HepG2 (cell line): Measurements from ENCODE around the gene ATG5. TPM values are rescaled to one million over a fixed set of nuclear protein-coding genes. Genes with fewer than 3 reads are reported as not detected.

Experiments used
- ATAC-seq: fragments of 200-7000 bp; cut with Tn5 transposase; 3 replicates; pipeline ENCODE4 v1.9.1; 2020; ENCODE audit warnings: mild to moderate bottlenecking, moderate library complexity
- BruUV-seq: library from RNA; stranded (reverse); fragments of 400-500 nt; replicated peaks from 2 replicates; lab custom pipeline; 2021; lab: Mats Ljungman, UMichigan
- CTCF ChIA-PET: fragments of 300-600 bp; formaldehyde crosslinking; extraction: SDS; loops from one replicate; lab custom pipeline; 2021; ENCODE audit warnings: low total read pairs, inconsistent platforms, low intra/inter-chr PET ratio; lab: Yijun Ruan, JAX
- POLR2A ChIA-PET: fragments of 350-600 bp; sonication (Branson Sonifier 250); formaldehyde crosslinking; loops from one replicate; lab custom pipeline; 2020; ENCODE audit warnings: antibody characterized with exemption, inconsistent platforms; lab: Yijun Ruan, JAX
- DNase-seq: peaks from one replicate; pipeline ENCODE4 v3.0.0-alpha.2; 2015; ENCODE audit warnings: low spot score
- FAIRE-seq: peaks from 3 replicates; lab custom pipeline; 2011; peaks lifted over from hg19 to GRCh38; lab: Jason Lieb, UNC
- H2AFZ ChIP-seq: one replicate; pipeline ENCODE4 v1.6.1; 2011; ENCODE audit warnings: low read length, inconsistent platforms
- H3K27ac ChIP-seq: fragments of 300-600 bp; 3 replicates; pipeline ENCODE4 v1.8.0; 2011; ENCODE audit warnings: mixed run types, mild to moderate bottlenecking, mixed read lengths, low read length, inconsistent platforms; ENCODE audit not compliant: insufficient read depth; ENCODE audit errors: extremely low read length
- H3K27me3 ChIP-seq, 2 experiments: fragments of 200-600 bp in 1 of 2; 2 replicates in 1 of 2; 3 replicates in 1 of 2; pipeline versions ENCODE4 v1.6.0 to v1.8.0; 2011; ENCODE audit warnings: low read length in 2 of 2, mild to moderate bottlenecking in 2 of 2, moderate library complexity in 2 of 2, inconsistent platforms in 1 of 2; ENCODE audit not compliant: insufficient read depth in 2 of 2, control insufficient read depth in 1 of 2
- H3K36me3 ChIP-seq, 2 experiments: fragments of 200-600 bp in 1 of 2; replicated peaks in 1 of 2; 2 replicates in 1 of 2; 3 replicates in 1 of 2; pipeline versions ENCODE4 v1.5.1 to v1.8.0; 2011; ENCODE audit warnings: low read length in 2 of 2, inconsistent platforms in 1 of 2; ENCODE audit not compliant: insufficient read depth in 2 of 2, control insufficient read depth in 1 of 2
- H3K4me1 ChIP-seq: 2 replicates; pipeline ENCODE4 v1.5.1; 2012; ENCODE audit warnings: low read length, inconsistent platforms; ENCODE audit not compliant: insufficient read depth
- H3K4me2 ChIP-seq: 2 replicates; pipeline ENCODE4 v1.6.0; 2011; ENCODE audit warnings: low read depth, low read length, inconsistent platforms
- H3K4me3 ChIP-seq, 3 experiments: fragments of 200-600 bp in 1 of 3; sonication (generic), shearing (Covaris generic) in 1 of 3; replicated peaks in 1 of 3; 2 replicates each; pipeline ENCODE4 v1.5.1; 2011 to 2016; ENCODE audit warnings: low read length in 3 of 3, inconsistent platforms in 2 of 3, low read depth in 2 of 3, mild to moderate bottlenecking in 2 of 3, control low read depth in 1 of 3, mixed read lengths in 1 of 3; ENCODE audit not compliant: insufficient read depth in 1 of 3
- H3K79me2 ChIP-seq: one replicate; pipeline ENCODE4 v1.6.1; 2011; ENCODE audit warnings: low read length, inconsistent platforms; ENCODE audit not compliant: insufficient read depth
- H3K9ac ChIP-seq: 2 replicates; pipeline ENCODE4 v1.6.0; 2011; ENCODE audit warnings: mild to moderate bottlenecking, low read depth, low read length, inconsistent platforms; ENCODE audit not compliant: insufficient read depth
- H3K9me3 ChIP-seq: 2 replicates; pipeline ENCODE4 v1.5.1; 2012; ENCODE audit warnings: mild to moderate bottlenecking, low read length
- H4K20me1 ChIP-seq: 2 replicates; pipeline ENCODE4 v1.6.0; 2011; ENCODE audit warnings: inconsistent platforms, mild to moderate bottlenecking, low read length, moderate library complexity; ENCODE audit not compliant: insufficient read depth
- BCL6 ChIP-seq: IDR thresholded peaks from 2 replicates; pipeline ENCODE4 v1.6.1; 2016; ENCODE audit warnings: missing genetic modification reagents, missing compliant biosample characterization
- FOXM1 ChIP-seq: sonication (generic); formaldehyde crosslinking; IDR thresholded peaks from 2 replicates; pipeline ENCODE4 v1.5.0; 2020; ENCODE audit warnings: missing genetic modification reagents
- SIN3A ChIP-seq: IDR thresholded peaks from 2 replicates; pipeline ENCODE4 v1.6.1; 2011; ENCODE audit warnings: low read depth, mild to moderate bottlenecking, control low read depth, low read length, borderline replicate concordance
- STAG1 ChIP-seq: sonication (generic); formaldehyde crosslinking; IDR thresholded peaks from 2 replicates; pipeline ENCODE4 v1.4.0; 2020; ENCODE audit warnings: missing genetic modification reagents
- ZNF441 ChIP-seq: sonication (generic); formaldehyde crosslinking; IDR thresholded peaks from 2 replicates; pipeline ENCODE4 v1.7.0; 2021; ENCODE audit warnings: missing genetic modification reagents, borderline replicate concordance
- ZNF562 ChIP-seq: sonication (generic); formaldehyde crosslinking; IDR thresholded peaks from 2 replicates; pipeline ENCODE4 v1.8.0; 2022; ENCODE audit warnings: missing genetic modification reagents, borderline replicate concordance
- WGBS: methylation state at CpG from one replicate; pipeline ENCODE4 v1.1.6; 2017; ENCODE audit warnings: low lambda C conversion rate; 5-methylcytosine and 5-hydroxymethylcytosine counted together
- in situ Hi-C: cut with HindIII; loops from 2 replicates; pipeline ENCODE4 v1.10.0; 2017; ENCODE audit warnings: low pct_unique_long_range_greater_than_20kb; ENCODE audit not compliant: extremely low pct_ligation_motif_present
- intact Hi-C: fragments of 100-400 bp; cut with micrococcal nuclease; formaldehyde crosslinking; loops from one replicate; pipeline ENCODE4 v1.10.0; 2022; ENCODE audit not compliant: unreplicated experiment
- polyA plus RNA-seq, 8 experiments: library from polyadenylated mRNA; depleted of rRNA in 3 of 8; stranded (reverse) in 7 of 8; unstranded in 1 of 8; fragments of >200 nt; fragmentation: Illumina TruSeq in 4 of 8; extraction: Trizol in 4 of 8; gene quantifications; 2 replicates each; pipeline versions ENCODE4 v1.2.1 to v1.2.3, GENCODE V29; 2011 to 2016; ENCODE audit warnings: low read depth in 4 of 8, missing spikeins in 1 of 8, mixed read lengths in 1 of 8; ENCODE audit not compliant: insufficient read depth in 1 of 8
- total RNA-seq, 5 experiments: library from RNA; depleted of rRNA; stranded (reverse); fragments of >200 nt; fragmentation: Illumina TruSeq; extraction: Trizol; gene quantifications; 2 replicates each; pipeline ENCODE4 v1.2.3, GENCODE V29; 2016; ENCODE audit warnings: low read depth in 1 of 5
- TF ChIP-seq, protein P1 (sequence below): sonication (generic); formaldehyde crosslinking; IDR thresholded peaks from 2 replicates; pipeline ENCODE4 v1.5.0; 2020; ENCODE audit warnings: mild to moderate bottlenecking, missing genetic modification reagents

ATG5 gene
- total and polyA plus RNA-seq, 2 of the 13 experiments (the other 11 are each of a cell fraction or from before 2014, with no cell fraction given), result 21.3 to 48.0 TPM

DNA sequence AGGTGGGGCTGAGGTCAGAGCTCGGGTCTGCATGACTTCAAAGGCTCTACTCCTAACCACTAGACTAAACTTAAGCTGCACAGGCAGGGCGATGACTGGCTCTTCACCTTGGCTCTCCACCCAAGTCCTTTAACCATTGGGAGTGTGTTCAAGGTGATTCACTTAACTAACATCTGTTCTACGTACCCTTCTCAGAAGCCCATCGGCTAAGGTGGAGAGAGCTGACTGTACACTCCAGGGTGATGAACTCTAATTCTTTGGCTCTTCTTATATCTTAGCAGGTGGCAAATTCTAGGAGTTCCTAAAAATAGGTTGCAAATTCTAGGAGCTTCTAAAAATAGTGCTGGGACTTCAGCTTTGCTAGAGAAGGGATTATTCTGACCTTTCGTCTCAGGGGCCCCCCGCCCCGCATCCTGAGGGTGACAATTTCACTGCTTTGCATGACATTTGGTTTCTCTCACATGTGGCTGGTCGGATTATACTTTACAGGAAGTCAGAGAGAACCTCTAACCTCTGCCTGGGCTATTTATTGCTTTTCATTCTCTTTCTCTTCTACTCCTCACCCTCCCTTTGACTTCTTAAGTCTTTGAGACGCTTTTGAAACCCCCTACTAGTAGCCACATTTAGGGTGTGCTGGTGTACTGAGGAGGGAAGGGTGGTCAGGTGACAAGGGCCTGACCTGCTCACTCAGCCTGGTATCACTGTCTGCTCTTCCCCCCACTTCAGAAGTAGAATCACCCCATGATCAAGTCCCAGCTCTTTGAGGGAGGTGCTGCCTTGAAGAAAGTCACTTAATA lies 183.9 kb downstream of the ATG5 start:
- H3K4me2 ChIP-seq, result no peak overlapping the region
- in situ Hi-C loops (no loop called here), intact Hi-C loops (no loop called here)
- no peak overlapping the region for H3K4me3 ChIP-seq
- POLR2A ChIA-PET, result no interaction called here
- no peaks in the 10 kb centered on the region for H3K36me3 ChIP-seq
- H3K4me1 ChIP-seq, result no peaks in the 10 kb centered on the region
- no peaks in the 10 kb centered on the region for H4K20me1 ChIP-seq
- H3K27ac ChIP-seq, result no peak overlapping the region
- no peak for DNase-seq
- no peak for ATAC-seq
- H2AFZ ChIP-seq, result no peak overlapping the region
- TF ChIP-seq ZNF441 (CRISPR knock-in tag), result no peak
- TF ChIP-seq BCL6 (CRISPR knock-in tag), result no peak
- TF ChIP-seq, protein P1, sequence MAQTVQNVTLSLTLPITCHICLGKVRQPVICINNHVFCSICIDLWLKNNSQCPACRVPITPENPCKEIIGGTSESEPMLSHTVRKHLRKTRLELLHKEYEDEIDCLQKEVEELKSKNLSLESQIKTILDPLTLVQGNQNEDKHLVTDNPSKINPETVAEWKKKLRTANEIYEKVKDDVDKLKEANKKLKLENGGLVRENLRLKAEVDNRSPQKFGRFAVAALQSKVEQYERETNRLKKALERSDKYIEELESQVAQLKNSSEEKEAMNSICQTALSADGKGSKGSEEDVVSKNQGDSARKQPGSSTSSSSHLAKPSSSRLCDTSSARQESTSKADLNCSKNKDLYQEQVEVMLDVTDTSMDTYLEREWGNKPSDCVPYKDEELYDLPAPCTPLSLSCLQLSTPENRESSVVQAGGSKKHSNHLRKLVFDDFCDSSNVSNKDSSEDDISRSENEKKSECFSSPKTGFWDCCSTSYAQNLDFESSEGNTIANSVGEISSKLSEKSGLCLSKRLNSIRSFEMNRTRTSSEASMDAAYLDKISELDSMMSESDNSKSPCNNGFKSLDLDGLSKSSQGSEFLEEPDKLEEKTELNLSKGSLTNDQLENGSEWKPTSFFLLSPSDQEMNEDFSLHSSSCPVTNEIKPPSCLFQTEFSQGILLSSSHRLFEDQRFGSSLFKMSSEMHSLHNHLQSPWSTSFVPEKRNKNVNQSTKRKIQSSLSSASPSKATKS (CRISPR knock-in tag), result no peak
- no peak for TF ChIP-seq SIN3A
- no peak for TF ChIP-seq ZNF562 (CRISPR knock-in tag)
- TF ChIP-seq STAG1 (CRISPR knock-in tag), result no peak
- no peak for TF ChIP-seq FOXM1 (CRISPR knock-in tag)
- TF ChIP-seq, all 625 proteins: peak for 0
- H3K27me3 ChIP-seq, result peaks cover 2 to 17% of the 10 kb centered on the region in 2 experiments; a peak in 3 of 5 replicates
- FAIRE-seq, result no peak
- CTCF ChIA-PET, result no interaction called here
- H3K9me3 ChIP-seq, result no peaks in the 10 kb centered on the region
- 47% methylated on average over 9 of the region's 9 CpGs for WGBS
- H3K9ac ChIP-seq, result no peak overlapping the region
- H3K79me2 ChIP-seq, result no peaks in the 10 kb centered on the region
- no TSS peak for BruUV-seq
